ENCODE data around the gene NUS1.

- TF ChIP-seq GATA2 (IDR thresholded peaks at IDR 0.05; ENCODE audit: low read depth, low read length): no peak
- TF ChIP-seq GATA3 (IDR thresholded peaks at IDR 0.05; ENCODE audit: low read depth, low read length): no peak
Measured at GRCh38 chr6:117685359-117685758, 10.1 kb downstream of the NUS1 start.
